CD1c-positive myeloid dendritic cell (primary cell): ENCODE data around the gene RPA3.

Source experiments
- DNase-seq: peaks from one replicate; pipeline ENCODE4 v3.0.0-alpha.2; 2016; ENCODE audit errors: extremely low spot score

The RPA3 gene

DNA sequence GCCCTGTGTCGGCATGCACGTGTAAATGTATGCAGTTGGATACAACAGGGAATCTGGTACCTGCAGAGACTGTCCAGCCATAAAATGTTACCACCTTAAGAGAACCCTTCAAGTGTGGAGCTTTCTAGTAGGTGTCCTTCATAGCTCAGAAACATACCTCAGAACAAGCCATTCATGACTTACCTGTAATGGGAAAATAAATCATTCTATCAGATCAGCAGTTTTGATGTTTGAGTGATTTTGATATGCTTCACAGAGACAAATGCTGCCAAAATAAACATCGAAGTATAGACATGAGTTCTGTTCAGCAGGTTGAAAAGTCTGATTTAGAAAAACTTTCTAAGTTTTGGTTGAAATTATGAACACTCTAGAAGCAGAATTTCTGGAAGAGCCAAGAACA, 111.4 kb downstream of the RPA3 start:
- DNase-seq: no peak

DNA sequence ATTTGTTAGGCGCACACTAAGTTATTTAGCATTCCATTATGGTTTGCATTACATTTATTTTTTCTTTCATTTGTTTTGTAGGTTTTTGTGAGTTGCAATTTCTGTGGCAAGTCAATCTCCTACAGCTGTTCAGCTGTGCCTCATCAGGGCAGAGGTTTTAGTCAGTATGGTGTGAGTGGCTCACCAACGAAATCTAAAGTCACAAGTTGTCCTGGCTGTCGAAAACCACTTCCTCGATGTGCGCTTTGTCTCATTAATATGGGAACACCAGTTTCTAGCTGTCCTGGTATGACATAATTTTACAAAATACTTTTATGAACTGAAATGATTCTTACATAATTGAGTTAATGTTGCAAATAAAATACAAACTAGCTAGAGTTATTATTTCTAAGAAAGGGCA, 122.2 kb downstream of the RPA3 start:
- no peak for DNase-seq

DNA sequence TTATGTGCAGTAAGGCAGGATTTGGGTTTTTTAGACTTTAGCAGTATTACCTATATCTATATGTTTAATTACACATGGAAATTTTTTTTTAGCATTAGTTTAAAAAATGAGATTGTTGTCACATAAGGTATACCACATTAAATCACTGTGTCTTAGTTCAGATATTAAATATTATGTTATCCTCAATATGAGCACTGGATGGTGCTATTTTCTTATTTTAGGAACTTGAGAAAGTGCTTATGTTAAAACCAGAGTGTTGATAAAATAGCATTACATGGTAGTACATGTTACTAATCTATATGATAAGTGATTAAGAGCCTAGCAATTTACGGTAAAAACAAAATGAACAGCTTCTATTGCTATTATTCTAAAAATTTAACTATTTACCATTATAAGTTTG, 123.0 kb downstream of the RPA3 start:
- peak; percentile 59 for DNase-seq
